HUES64 (cell line): ENCODE measurements around the gene SH3BP4. TPM values are rescaled to one million over a fixed set of nuclear protein-coding genes. Genes with fewer than 3 reads are reported as not detected.

Source experiments
- H3K27ac ChIP-seq: 2 replicates; pipeline ENCODE4 v1.7.0; 2013; ENCODE audit warnings: low read depth, low read length, inconsistent platforms
- H3K27me3 ChIP-seq: 2 replicates; pipeline ENCODE4 v1.6.1; 2013; ENCODE audit warnings: mild to moderate bottlenecking, low read length; ENCODE audit not compliant: insufficient read depth
- H3K36me3 ChIP-seq: 2 replicates; pipeline ENCODE4 v1.6.1; 2013; ENCODE audit warnings: mild to moderate bottlenecking, low read length; ENCODE audit not compliant: insufficient read depth
- H3K4me1 ChIP-seq: 2 replicates; pipeline ENCODE4 v1.6.1; 2013; ENCODE audit warnings: mild to moderate bottlenecking, low read length, moderate library complexity; ENCODE audit not compliant: insufficient read depth
- H3K4me3 ChIP-seq: 2 replicates; pipeline ENCODE4 v1.5.1; 2013; ENCODE audit warnings: mild to moderate bottlenecking, low read length, moderate library complexity
- H3K9ac ChIP-seq: 2 replicates; pipeline ENCODE4 v1.6.1; 2013; ENCODE audit warnings: mild to moderate bottlenecking, low read depth, low read length
- H3K9me3 ChIP-seq: 2 replicates; pipeline ENCODE4 v1.6.1; 2013; ENCODE audit warnings: low read depth, low read length; ENCODE audit not compliant: insufficient read depth
- WGBS: fragments of 150-250, 120-280 bp; methylation state at CpG from one replicate; pipeline ENCODE4 v1.1.7; 2013; ENCODE audit warnings: missing lambda C conversion rate; 5-methylcytosine and 5-hydroxymethylcytosine counted together
- polyA plus RNA-seq, 2 experiments: library from polyadenylated mRNA; stranded (reverse); fragments of 50-300 nt; gene quantifications; one replicate each; pipeline ENCODE4 v1.2.3, GENCODE V29; 2013

Gene SH3BP4, protein sequence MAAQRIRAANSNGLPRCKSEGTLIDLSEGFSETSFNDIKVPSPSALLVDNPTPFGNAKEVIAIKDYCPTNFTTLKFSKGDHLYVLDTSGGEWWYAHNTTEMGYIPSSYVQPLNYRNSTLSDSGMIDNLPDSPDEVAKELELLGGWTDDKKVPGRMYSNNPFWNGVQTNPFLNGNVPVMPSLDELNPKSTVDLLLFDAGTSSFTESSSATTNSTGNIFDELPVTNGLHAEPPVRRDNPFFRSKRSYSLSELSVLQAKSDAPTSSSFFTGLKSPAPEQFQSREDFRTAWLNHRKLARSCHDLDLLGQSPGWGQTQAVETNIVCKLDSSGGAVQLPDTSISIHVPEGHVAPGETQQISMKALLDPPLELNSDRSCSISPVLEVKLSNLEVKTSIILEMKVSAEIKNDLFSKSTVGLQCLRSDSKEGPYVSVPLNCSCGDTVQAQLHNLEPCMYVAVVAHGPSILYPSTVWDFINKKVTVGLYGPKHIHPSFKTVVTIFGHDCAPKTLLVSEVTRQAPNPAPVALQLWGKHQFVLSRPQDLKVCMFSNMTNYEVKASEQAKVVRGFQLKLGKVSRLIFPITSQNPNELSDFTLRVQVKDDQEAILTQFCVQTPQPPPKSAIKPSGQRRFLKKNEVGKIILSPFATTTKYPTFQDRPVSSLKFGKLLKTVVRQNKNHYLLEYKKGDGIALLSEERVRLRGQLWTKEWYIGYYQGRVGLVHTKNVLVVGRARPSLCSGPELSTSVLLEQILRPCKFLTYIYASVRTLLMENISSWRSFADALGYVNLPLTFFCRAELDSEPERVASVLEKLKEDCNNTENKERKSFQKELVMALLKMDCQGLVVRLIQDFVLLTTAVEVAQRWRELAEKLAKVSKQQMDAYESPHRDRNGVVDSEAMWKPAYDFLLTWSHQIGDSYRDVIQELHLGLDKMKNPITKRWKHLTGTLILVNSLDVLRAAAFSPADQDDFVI
- polyA plus RNA-seq (2013, experiment 1 of 2): 26.2 TPM
- polyA plus RNA-seq (2013, experiment 2 of 2): 29.3 TPM

DNA sequence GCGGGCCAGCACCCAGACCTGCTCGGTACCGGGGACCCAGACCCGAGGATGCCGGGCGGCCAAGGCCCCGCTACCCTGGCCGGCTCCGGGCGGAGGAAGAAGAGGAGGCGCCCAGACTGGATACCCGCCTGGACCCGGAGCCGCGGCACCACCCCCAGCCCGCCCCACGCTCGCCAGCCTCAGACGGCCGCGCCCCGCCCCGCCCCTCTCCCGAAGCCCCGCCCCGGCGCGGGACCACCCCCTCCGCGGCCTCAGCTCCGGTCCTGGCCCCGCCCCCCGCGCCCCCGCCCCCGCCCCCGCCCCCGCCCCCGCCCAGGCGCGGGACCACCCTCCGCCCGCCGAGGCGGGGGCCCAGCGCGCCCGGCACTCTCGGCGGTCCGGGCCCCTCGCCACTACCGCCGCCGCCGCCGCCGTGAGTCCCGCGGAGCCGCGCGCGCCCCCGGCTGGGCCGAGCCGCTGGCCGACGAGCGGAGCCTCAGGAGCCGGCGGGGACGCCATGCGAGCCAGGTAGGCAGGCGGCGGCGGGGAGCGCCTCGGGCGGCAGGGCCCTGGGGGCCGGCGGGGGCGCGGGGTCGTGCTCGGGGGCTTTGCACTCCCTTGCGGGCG lies at the start of gene SH3BP4:
Gene SH3BP4 (plus strand): TSS at position 354 of the 606 bp plus-strand sequence. CDS start 82,986 bp downstream, outside the sequence.
- Histone ChIP-seq H3K27ac (peak within 1 kb of the TSS; percentile 38; the same call in 1 of the 2 replicates), H3K4me3 (peak within 1 kb of the TSS; percentile 79), H3K36me3 (no peaks in the 10 kb centered on the region; the same call in 1 of the 2 replicates), H3K4me1 (peaks cover 45% of the 10 kb centered on the region), H3K9me3 (no peaks in the 10 kb centered on the region), H3K9ac (peak within 1 kb of the TSS; percentile 72), H3K27me3 (peaks cover 33% of the 10 kb centered on the region)
- under 1% methylated on average over 86 of the region's 88 CpGs for WGBS

DNA sequence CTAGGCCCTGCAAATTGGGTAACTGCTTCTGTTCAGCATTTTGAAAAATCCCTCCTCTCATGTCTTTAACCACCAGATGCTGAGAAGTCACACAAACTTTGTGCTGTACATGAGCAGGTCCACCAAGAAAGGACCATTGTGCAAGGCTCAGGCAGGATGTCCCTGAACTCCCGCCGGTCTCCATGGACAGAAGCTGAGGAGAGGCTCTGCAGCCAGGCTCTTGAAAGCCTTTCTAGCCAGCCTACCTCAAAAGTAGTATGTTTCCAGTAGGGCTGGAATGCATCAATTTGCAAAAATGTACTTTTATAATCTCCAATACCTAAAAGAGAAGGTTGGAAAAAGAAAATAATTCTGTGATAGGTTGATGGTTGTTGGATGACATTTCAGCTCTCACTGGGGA lies 47.0 kb upstream of the SH3BP4 start:
- H3K4me1 ChIP-seq: 0 out of 2 replicates have a peak, but pooled peaks cover 2% of the 10 kb centered on the region
- no peaks in the 10 kb centered on the region for H3K9me3 ChIP-seq
- 96% methylated on average over 2 of the region's 2 CpGs for WGBS
- H3K9ac ChIP-seq: no peak overlapping the region
- no peaks in the 10 kb centered on the region for H3K27me3 ChIP-seq
- H3K27ac ChIP-seq: no peak overlapping the region
- H3K36me3 ChIP-seq: no peaks in the 10 kb centered on the region
- H3K4me3 ChIP-seq: no peak overlapping the region

DNA sequence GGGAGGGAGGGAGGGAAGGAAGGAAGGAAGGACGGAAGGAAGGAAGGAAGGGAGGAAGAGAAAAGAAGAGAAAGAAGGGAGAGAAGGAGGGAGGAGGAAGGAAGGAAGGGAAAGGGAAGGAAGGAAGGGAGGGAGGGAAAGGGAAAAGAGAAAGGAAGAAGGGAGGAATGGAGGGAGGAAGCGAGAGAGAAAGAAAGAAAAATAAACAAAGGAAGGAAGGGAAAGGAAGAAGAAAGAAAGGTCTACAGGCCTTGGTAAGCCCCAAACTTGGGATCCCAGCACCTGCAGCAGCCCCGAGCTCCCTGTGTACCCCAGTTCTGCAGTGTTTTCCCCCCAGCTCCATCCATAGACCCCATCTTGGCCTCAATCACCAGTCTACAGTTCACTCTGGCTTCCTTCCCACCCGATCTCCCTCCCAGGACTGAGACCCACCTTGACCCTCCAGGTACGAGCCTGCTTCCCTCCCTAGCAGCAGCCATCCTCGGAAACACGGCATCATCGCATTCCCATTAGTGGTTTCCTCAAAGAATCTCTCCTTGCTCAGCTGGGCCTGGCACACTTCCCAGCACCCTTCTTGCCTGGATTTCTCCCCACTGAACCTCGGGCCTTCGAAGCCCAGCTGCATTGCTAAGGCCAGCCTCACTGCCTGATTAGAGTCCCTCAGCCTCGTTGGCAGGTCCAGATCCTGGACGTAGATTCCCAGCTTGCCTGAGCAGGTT lies 46.1 kb upstream of the SH3BP4 start:
- no peak overlapping the region for H3K9ac ChIP-seq
- no peaks in the 10 kb centered on the region for H3K9me3 ChIP-seq
- H3K4me1 ChIP-seq: 0 out of 2 replicates have a peak, but pooled peaks cover 2% of the 10 kb centered on the region
- no peak overlapping the region for H3K27ac ChIP-seq
- 93% methylated on average over 12 of the region's 12 CpGs for WGBS
- H3K4me3 ChIP-seq: no peak overlapping the region
- no peaks in the 10 kb centered on the region for H3K36me3 ChIP-seq
- H3K27me3 ChIP-seq: no peaks in the 10 kb centered on the region

DNA sequence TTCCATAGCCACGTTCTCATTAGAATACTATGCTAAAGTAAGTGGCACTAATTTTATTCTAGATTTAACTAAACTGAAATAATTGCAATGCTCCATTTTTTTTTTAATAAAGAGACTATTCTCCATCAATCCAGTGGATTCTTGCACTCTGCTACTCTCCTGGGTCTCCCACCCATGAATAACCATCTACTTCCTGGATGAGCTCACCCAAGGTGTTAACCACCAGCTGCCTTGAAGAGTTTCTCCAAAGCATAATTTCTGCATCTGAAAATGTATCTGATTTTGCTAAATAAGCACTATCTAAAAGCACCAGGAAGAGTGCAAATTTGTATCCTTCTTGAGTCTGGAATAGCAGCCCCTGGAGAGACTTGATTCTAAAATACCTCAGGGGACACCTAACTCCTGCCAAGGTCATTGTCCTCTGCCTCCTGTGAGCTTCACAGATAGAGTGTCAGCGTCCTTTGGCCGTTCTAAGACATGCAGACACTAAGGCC lies 41.6 kb upstream of the SH3BP4 start:
- Histone ChIP-seq H3K36me3 (no peaks in the 10 kb centered on the region), H3K27ac (no peak overlapping the region), H3K4me1 (no peaks in the 10 kb centered on the region), H3K9ac (no peak overlapping the region), H3K4me3 (no peak overlapping the region), H3K9me3 (no peaks in the 10 kb centered on the region), H3K27me3 (no peaks in the 10 kb centered on the region)
- WGBS: 81% methylated on average over 2 of the region's 3 CpGs

DNA sequence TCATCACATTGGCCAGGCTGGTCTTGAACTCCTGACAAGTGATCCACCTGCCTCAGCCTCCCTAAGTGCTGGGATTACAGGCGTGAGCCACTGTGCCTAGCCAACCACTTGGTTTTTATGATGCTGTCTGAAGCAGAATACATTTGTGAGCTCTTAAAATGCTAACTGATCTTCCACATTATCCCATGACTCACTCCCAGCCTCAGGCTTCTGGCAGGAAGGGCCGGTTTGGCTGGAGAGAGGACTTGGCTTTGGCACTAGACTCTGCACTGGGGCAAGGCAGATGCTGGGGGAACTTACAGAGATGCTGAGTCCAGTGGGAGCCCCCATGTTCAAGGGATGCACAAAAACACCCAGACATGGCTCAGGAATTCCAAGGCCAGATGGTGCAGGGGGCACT lies 40.5 kb upstream of the SH3BP4 start:
- H3K27me3 ChIP-seq: no peaks in the 10 kb centered on the region
- no peaks in the 10 kb centered on the region for H3K36me3 ChIP-seq
- no peaks in the 10 kb centered on the region for H3K9me3 ChIP-seq
- H3K27ac ChIP-seq: no peak overlapping the region
- WGBS: 85% methylated on average over 2 of the region's 2 CpGs
- H3K4me3 ChIP-seq: no peak overlapping the region
- H3K4me1 ChIP-seq: no peaks in the 10 kb centered on the region
- no peak overlapping the region for H3K9ac ChIP-seq

DNA sequence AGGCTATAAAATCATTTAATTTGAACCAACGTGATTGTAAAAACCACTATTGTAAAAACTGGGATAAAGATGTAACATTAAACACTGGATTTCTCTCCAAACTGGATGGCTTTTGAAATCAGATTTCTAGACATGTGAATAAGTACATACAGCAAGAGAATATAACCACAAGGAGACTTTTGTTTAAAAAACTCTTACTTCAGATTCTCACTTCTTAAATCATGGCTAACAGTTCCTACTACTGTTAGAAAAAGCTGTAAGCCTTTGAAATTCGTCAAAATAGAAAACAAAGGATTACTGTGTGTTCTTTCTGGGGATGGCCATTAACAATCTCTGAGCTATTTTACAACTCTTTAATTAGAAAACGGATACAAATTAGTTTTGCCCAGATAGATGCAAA lies 39.4 kb upstream of the SH3BP4 start:
- no peaks in the 10 kb centered on the region for H3K4me1 ChIP-seq
- no peak overlapping the region for H3K9ac ChIP-seq
- 80% methylated on average over 1 of the region's 3 CpGs for WGBS
- H3K9me3 ChIP-seq: no peaks in the 10 kb centered on the region
- no peak overlapping the region for H3K27ac ChIP-seq
- no peaks in the 10 kb centered on the region for H3K27me3 ChIP-seq
- no peak overlapping the region for H3K4me3 ChIP-seq
- no peaks in the 10 kb centered on the region for H3K36me3 ChIP-seq

DNA sequence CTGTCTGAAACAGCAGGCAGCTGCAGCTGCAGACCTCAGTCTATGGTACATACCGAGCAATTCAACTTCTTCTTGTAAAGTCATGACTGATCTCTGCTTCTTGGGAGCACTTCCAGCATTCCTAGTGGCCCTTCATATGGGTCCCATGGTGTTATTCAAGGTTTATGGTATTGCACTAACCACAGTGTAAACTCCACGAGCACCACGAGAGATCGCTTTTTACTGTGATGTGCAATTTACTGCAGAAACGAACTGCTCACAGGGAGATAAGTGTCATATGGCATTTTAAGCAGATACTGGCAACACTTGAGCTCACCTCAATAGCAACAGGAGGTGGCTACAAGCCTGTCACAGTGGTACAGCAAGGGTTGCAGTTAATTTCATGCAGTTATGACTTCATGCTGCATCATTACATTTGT lies 38.6 kb upstream of the SH3BP4 start:
- H3K9ac ChIP-seq: no peak overlapping the region
- no peak overlapping the region for H3K27ac ChIP-seq
- H3K27me3 ChIP-seq: no peaks in the 10 kb centered on the region
- no peaks in the 10 kb centered on the region for H3K36me3 ChIP-seq
- H3K9me3 ChIP-seq: no peaks in the 10 kb centered on the region
- no peaks in the 10 kb centered on the region for H3K4me1 ChIP-seq
- WGBS: 87% methylated on average over 5 of the region's 5 CpGs
- H3K4me3 ChIP-seq: no peak overlapping the region

DNA sequence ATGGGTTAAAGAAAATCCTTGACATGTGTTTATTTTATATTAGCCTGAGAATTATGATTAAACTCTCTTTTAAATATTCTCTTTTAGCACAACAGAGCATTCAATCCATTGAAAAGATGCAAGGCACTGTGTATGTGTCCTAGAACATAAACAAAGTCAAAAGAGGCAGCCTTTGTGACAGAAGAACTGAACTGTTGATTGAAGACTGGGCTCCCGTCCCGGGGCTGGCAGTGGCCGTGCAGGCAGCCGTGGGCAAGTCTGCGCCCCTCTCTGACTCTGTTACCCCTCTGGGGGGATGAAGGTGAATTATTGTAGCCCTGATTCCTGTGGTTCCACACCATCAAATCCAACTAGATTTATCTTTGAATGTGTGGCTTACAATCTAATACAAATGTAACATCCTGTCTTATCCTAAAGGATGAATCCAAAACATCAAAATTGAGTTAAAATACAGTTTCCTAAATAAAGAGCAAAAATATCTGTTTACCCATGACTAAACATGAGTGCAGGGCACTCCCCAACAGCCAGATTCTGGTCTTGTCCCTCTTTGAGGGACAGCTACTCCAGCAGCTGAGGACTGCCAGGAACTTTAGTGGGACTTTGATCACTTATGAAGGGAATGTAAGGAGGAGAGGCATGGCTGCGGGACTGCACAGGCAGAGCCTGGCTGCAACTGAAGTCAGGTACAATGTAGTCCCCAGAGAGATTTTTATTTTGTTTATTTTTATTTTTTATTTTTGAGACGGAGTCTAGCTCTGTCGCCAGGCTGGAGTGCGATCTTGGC lies 37.3 kb upstream of the SH3BP4 start:
- H3K4me3 ChIP-seq: no peak overlapping the region
- H3K27ac ChIP-seq: no peak overlapping the region
- WGBS: 94% methylated on average over 9 of the region's 9 CpGs
- no peak overlapping the region for H3K9ac ChIP-seq
- no peaks in the 10 kb centered on the region for H3K9me3 ChIP-seq
- H3K27me3 ChIP-seq: no peaks in the 10 kb centered on the region
- no peaks in the 10 kb centered on the region for H3K36me3 ChIP-seq
- H3K4me1 ChIP-seq: no peaks in the 10 kb centered on the region

DNA sequence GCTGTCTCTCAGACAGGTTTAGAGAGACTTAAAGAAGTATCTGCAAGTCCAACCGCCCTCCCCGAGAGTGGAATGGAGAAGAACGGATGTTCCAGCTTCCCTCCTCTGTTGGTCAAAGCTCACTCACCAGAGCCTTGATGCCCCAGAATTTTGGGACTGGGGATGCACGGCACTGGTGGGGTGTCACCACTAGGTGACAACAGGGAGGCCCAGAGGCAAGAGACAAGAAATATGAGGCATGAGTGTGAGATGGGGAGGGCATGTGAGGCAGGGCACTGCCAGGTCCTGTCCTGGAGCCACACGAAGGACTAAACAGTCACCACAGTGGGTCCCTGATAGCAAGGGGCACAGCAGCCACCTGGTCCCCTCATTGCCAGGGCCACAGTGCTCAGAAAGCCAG lies 35.1 kb upstream of the SH3BP4 start:
- WGBS: 90% methylated on average over 5 of the region's 5 CpGs
- H3K4me1 ChIP-seq: peaks cover 5% of the 10 kb centered on the region; the same call in 1 of the 2 replicates
- no peaks in the 10 kb centered on the region for H3K36me3 ChIP-seq
- H3K9me3 ChIP-seq: no peaks in the 10 kb centered on the region
- no peak overlapping the region for H3K9ac ChIP-seq
- H3K27me3 ChIP-seq: no peaks in the 10 kb centered on the region
- no peak overlapping the region for H3K27ac ChIP-seq
- no peak overlapping the region for H3K4me3 ChIP-seq
